Activated CD4-positive, alpha-beta T cell treated with anti-CD3 and anti-CD28 coated beads, Interleukin-2, amount 50 U/mL, for 16 hours (primary cell): Measurements from ENCODE around the gene ZMYM3.
"Not testable (repeated sequence)": the region's sequence is repeated elsewhere in the genome, so short reads cannot be mapped to it uniquely, and the experiment has no call there.

Experiments
- DNase-seq: peaks from one replicate; pipeline ENCODE4 v3.0.0-alpha.2; 2020

The ZMYM3 gene

GRCh38 chrX:71254092-71254963, at the start of gene ZMYM3:
Gene ZMYM3 (minus strand): TSS chrX:71254140. CDS start chrX:71253255, 885 bp downstream.
- peak; percentile 82 for DNase-seq

GRCh38 chrX:71302461-71303213, 48.7 kb upstream of the ZMYM3 start:
- DNase-seq: peak; percentile 21

GRCh38 chrX:71301195-71301924, 47.4 kb upstream of the ZMYM3 start, which contains the start of gene ITGB1BP2:
Gene ITGB1BP2 (plus strand): TSS chrX:71301750. CDS start chrX:71301807, 57 bp downstream.
- DNase-seq: no peak

- DNase-seq: not testable (repeated sequence)
Observed at GRCh38 chrX:71300495-71300894, 46.6 kb upstream of the ZMYM3 start.

GRCh38 chrX:71300064-71300463, 46.1 kb upstream of the ZMYM3 start:
- not testable (repeated sequence) for DNase-seq

- DNase-seq: no peak
Observed at GRCh38 chrX:71298119-71298518, 44.2 kb upstream of the ZMYM3 start.

GRCh38 chrX:71296806-71297205, 42.9 kb upstream of the ZMYM3 start:
- DNase-seq: no peak

GRCh38 chrX:71292669-71293365, 38.9 kb upstream of the ZMYM3 start:
- no peak for DNase-seq

GRCh38 chrX:71291381-71291780, 37.4 kb upstream of the ZMYM3 start:
- no peak for DNase-seq

GRCh38 chrX:71285929-71286328, 32.0 kb upstream of the ZMYM3 start:
- DNase-seq: no peak

- peak; percentile 96 for DNase-seq
Observed at GRCh38 chrX:71283403-71284143, 29.6 kb upstream of the ZMYM3 start, which contains the start of gene NONO. Gene NONO (plus strand): TSS chrX:71283635. CDS start chrX:71290638, 7,003 bp downstream.

- DNase-seq: peak; percentile 61
Observed at GRCh38 chrX:71282514-71283402, 28.8 kb upstream of the ZMYM3 start.

GRCh38 chrX:71281300-71281699, 27.4 kb upstream of the ZMYM3 start:
- not testable (repeated sequence) for DNase-seq

- DNase-seq: not testable (repeated sequence)
Observed at GRCh38 chrX:71272313-71272712, 18.4 kb upstream of the ZMYM3 start.

- DNase-seq: no peak
Observed at GRCh38 chrX:71269801-71270395, 16.0 kb upstream of the ZMYM3 start.

GRCh38 chrX:71268624-71269023, 14.7 kb upstream of the ZMYM3 start:
- DNase-seq: not testable (repeated sequence)

- no peak for DNase-seq
Observed at GRCh38 chrX:71256856-71257255, 2.9 kb upstream of the ZMYM3 start.

GRCh38 chrX:71256051-71256450, 2.1 kb upstream of the ZMYM3 start:
- no peak for DNase-seq

- DNase-seq: peak; percentile 41
Observed at GRCh38 chrX:71253253-71254091, 468 bp downstream of the ZMYM3 start.
